ENCODE data around the gene OBP2A. TPM values are rescaled to one million over a fixed set of nuclear protein-coding genes. Genes with fewer than 3 reads are reported as not detected.

The OBP2A gene
- total RNA-seq, 2 experiments from 2014 or later = not detected

GRCh38 chr9:135550344-135550918, 4.5 kb downstream of the OBP2A start:
- Histone ChIP-seq H3K9me3 (ENCODE audit: low read length) (no peaks in the 10 kb centered on the region), H3K27ac (ENCODE audit: low read depth, low read length, poor library complexity, severe bottlenecking) (no peak overlapping the region), H3K9me2 (ENCODE audit: insufficient read depth, low read length) (no peaks in the 10 kb centered on the region), H4K20me1 (ENCODE audit: insufficient read depth, low read length) (no peaks in the 10 kb centered on the region), H3K4me2 (ENCODE audit: low read length) (no peak overlapping the region), H3K36me3 (ENCODE audit: insufficient read depth, low read length) (no peaks in the 10 kb centered on the region), H3K79me2 (ENCODE audit: insufficient read depth, low read depth, low read length) (no peaks in the 10 kb centered on the region), H3K4me3 (ENCODE audit: low read depth, low read length, poor library complexity, severe bottlenecking) (no peak overlapping the region), H3K4me1 (ENCODE audit: insufficient read depth, low read length, poor library complexity, severe bottlenecking) (no peaks in the 10 kb centered on the region), H2AFZ (ENCODE audit: low read length) (no peak overlapping the region)
- CTCF ChIA-PET (ENCODE audit: unreplicated experiment) = no interaction called here
- intact Hi-C loops (cut with micrococcal nuclease; ENCODE audit: unreplicated experiment) = no loop called here
- POLR2A ChIA-PET = no interaction called here
- TF ChIP-seq, protein P1, sequence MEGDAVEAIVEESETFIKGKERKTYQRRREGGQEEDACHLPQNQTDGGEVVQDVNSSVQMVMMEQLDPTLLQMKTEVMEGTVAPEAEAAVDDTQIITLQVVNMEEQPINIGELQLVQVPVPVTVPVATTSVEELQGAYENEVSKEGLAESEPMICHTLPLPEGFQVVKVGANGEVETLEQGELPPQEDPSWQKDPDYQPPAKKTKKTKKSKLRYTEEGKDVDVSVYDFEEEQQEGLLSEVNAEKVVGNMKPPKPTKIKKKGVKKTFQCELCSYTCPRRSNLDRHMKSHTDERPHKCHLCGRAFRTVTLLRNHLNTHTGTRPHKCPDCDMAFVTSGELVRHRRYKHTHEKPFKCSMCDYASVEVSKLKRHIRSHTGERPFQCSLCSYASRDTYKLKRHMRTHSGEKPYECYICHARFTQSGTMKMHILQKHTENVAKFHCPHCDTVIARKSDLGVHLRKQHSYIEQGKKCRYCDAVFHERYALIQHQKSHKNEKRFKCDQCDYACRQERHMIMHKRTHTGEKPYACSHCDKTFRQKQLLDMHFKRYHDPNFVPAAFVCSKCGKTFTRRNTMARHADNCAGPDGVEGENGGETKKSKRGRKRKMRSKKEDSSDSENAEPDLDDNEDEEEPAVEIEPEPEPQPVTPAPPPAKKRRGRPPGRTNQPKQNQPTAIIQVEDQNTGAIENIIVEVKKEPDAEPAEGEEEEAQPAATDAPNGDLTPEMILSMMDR (conservative IDR thresholded peaks at IDR 0.05; ENCODE audit: low read length) = no peak
- TF ChIP-seq EZH2phosphoT487 (IDR thresholded peaks at IDR 0.05; ENCODE audit: borderline replicate concordance, low read depth, low read length) = no peak
- DNase-seq (ENCODE audit: low spot score) = no peak
- BruUV-seq (replicated peaks) = no TSS peak

DNA sequence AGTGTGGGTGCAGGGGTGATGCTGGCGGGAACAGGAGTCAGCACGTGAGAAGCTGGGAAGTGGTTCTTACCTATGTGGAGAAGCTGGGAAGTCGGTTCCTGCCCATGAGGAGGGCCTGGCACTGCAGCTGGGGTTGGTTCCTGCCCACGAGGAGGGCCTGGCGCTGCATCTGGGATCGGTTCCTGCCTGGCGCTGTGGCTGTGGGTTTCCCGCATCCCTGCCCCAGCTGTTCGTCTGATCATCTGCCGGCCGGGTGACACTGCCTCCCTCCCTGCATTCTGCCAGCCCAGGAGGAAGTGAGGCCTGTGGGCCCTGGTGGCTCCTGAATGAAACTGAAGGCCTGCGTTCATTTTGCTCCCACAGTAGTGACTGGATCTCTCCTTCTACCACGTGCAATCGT, 5.1 kb downstream of the OBP2A start:
- Histone ChIP-seq H3K36me3 (ENCODE audit: insufficient read depth, low read length) (no peaks in the 10 kb centered on the region), H3K79me2 (ENCODE audit: insufficient read depth, low read depth, low read length) (no peaks in the 10 kb centered on the region), H3K9me3 (ENCODE audit: low read length) (no peaks in the 10 kb centered on the region), H3K4me1 (ENCODE audit: insufficient read depth, low read length, poor library complexity, severe bottlenecking) (no peaks in the 10 kb centered on the region), H3K4me3 (ENCODE audit: low read depth, low read length, poor library complexity, severe bottlenecking) (no peak overlapping the region), H3K27ac (ENCODE audit: low read depth, low read length, poor library complexity, severe bottlenecking) (no peak overlapping the region), H2AFZ (ENCODE audit: low read length) (no peak overlapping the region), H4K20me1 (ENCODE audit: insufficient read depth, low read length) (no peaks in the 10 kb centered on the region), H3K4me2 (ENCODE audit: low read length) (no peak overlapping the region), H3K9me2 (ENCODE audit: insufficient read depth, low read length) (no peaks in the 10 kb centered on the region)
- no TSS peak for BruUV-seq (replicated peaks)
- intact Hi-C loops (cut with micrococcal nuclease; ENCODE audit: unreplicated experiment) = no loop called here
- DNase-seq (ENCODE audit: low spot score) = no peak
- TF ChIP-seq, protein P1 (conservative IDR thresholded peaks at IDR 0.05; ENCODE audit: low read length) = no peak
- TF ChIP-seq EZH2phosphoT487 (IDR thresholded peaks at IDR 0.05; ENCODE audit: borderline replicate concordance, low read depth, low read length) = no peak
- ChIA-PET POLR2A (no interaction called here), CTCF (ENCODE audit: unreplicated experiment) (interaction anchor here (0.7 kb wide), 1 partner anchor 398 kb away, joined by 4 read pairs; no protein-coding TSS in a partner anchor)

DNA sequence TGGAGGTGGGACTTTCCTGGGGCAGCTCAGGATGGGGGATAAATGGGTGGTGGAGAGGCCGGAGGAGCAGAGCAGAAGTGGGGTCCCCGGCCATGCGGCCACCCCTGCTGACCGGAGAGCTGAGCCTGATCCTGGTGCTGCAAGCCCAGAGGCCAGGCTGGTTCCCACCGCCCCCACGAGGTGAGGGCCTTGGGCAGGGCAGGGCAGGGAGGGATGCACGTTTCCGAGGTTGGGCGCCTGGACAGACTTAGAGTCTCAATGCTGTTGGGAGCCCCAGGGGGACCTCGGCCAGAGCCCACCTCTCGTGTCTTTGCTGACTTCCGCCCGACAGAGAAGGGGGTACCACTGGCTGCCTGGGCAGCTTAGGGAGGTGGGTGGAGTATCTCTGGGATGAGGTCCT, 5.5 kb downstream of the OBP2A start:
- Histone ChIP-seq H3K36me3 (ENCODE audit: insufficient read depth, low read length) (no peaks in the 10 kb centered on the region), H3K4me3 (ENCODE audit: low read depth, low read length, poor library complexity, severe bottlenecking) (no peak overlapping the region), H3K4me2 (ENCODE audit: low read length) (no peak overlapping the region), H3K9me3 (ENCODE audit: low read length) (no peaks in the 10 kb centered on the region), H3K4me1 (ENCODE audit: insufficient read depth, low read length, poor library complexity, severe bottlenecking) (no peaks in the 10 kb centered on the region), H3K79me2 (ENCODE audit: insufficient read depth, low read depth, low read length) (no peaks in the 10 kb centered on the region), H3K9me2 (ENCODE audit: insufficient read depth, low read length) (no peaks in the 10 kb centered on the region), H3K27ac (ENCODE audit: low read depth, low read length, poor library complexity, severe bottlenecking) (no peak overlapping the region), H2AFZ (ENCODE audit: low read length) (no peak overlapping the region), H4K20me1 (ENCODE audit: insufficient read depth, low read length) (no peaks in the 10 kb centered on the region)
- no TSS peak for BruUV-seq (replicated peaks)
- DNase-seq (ENCODE audit: low spot score) = no peak
- TF ChIP-seq, protein P1 (conservative IDR thresholded peaks at IDR 0.05; ENCODE audit: low read length) = no peak
- no peak for TF ChIP-seq EZH2phosphoT487 (IDR thresholded peaks at IDR 0.05; ENCODE audit: borderline replicate concordance, low read depth, low read length)
- intact Hi-C loops (cut with micrococcal nuclease; ENCODE audit: unreplicated experiment) = no loop called here
- ChIA-PET CTCF (ENCODE audit: unreplicated experiment) (interaction anchor here (0.7 kb wide), 1 partner anchor 398 kb away, joined by 4 read pairs; no protein-coding TSS in a partner anchor), POLR2A (no interaction called here)
